ENCODE measurements around the gene COL12A1. TPM values are rescaled to one million over a fixed set of nuclear protein-coding genes. Genes with fewer than 3 reads are reported as not detected.

COL12A1 gene
- total RNA-seq, 2 experiments from 2014 or later, result not detected

- CTCF ChIA-PET, result no interaction called here
Measured at GRCh38 chr6:75089921-75090320, 115.9 kb downstream of the COL12A1 start.

GRCh38 chr6:75089151-75089897 lies 116.5 kb downstream of the COL12A1 start:
- no peaks in the 10 kb centered on the region for H3K36me3 Mint-ChIP-seq
- peaks cover 20% of the 10 kb centered on the region for H3K27me3 Mint-ChIP-seq
- H3K27ac Mint-ChIP-seq, result no peak overlapping the region
- ATAC-seq, result no peak
- H3K4me3 Mint-ChIP-seq, result no peak overlapping the region
- no peaks in the 10 kb centered on the region for H3K9me3 Mint-ChIP-seq (ENCODE audit: low read depth)
- no peak for DNase-seq
- CTCF ChIA-PET, result no interaction called here
- no peaks in the 10 kb centered on the region for H3K4me1 Mint-ChIP-seq

More at GRCh38 chr6:75089921-75090320, 115.9 kb downstream of the COL12A1 start:
- H3K9me3 Mint-ChIP-seq (ENCODE audit: low read depth), result no peaks in the 10 kb centered on the region
- no peaks in the 10 kb centered on the region for H3K36me3 Mint-ChIP-seq
- H3K27me3 Mint-ChIP-seq, result peaks cover 14% of the 10 kb centered on the region
- H3K4me3 Mint-ChIP-seq, result no peak overlapping the region
- no peak for ATAC-seq
- no peak overlapping the region for H3K27ac Mint-ChIP-seq
- no peak for DNase-seq
- no peaks in the 10 kb centered on the region for H3K4me1 Mint-ChIP-seq

DNA sequence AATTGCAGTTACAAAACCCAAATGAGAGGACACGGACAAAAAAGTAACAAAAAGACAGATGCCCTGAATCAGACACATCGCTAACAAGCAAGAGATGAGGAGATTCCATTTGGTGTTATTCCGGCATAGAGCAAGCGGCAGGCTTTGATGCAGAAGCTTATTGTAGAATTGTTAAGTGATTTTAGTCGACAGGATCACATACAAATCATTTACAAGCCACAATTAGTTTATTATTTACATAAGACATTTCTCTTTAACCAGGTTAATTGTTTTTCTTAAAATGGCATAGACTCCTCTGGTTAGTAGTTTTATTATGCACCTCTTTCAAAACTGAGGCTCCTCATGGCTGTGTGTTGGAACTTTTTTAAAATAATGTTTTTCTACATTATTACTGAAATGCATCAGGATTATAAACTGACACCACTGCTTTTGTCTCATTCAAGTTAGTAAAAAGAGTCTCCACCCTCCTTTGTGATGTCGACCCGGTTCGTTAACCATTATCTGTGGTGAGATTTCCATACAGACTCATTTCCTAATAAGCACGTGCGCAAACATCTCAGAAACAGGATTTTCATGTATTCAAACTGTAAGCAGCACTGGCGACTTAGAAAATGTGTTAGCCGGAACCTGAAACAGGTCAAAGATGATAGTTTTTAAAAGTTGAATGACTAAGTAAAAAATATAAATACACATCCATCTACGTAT lies 119.8 kb downstream of the COL12A1 start:
- CTCF ChIA-PET, result no interaction called here
- no peaks in the 10 kb centered on the region for H3K9me3 Mint-ChIP-seq (ENCODE audit: low read depth)
- no peak overlapping the region for H3K4me3 Mint-ChIP-seq
- no peaks in the 10 kb centered on the region for H3K4me1 Mint-ChIP-seq
- no peak for DNase-seq
- no peak for ATAC-seq
- peaks cover 26% of the 10 kb centered on the region for H3K27me3 Mint-ChIP-seq
- no peaks in the 10 kb centered on the region for H3K36me3 Mint-ChIP-seq
- no peak overlapping the region for H3K27ac Mint-ChIP-seq

DNA sequence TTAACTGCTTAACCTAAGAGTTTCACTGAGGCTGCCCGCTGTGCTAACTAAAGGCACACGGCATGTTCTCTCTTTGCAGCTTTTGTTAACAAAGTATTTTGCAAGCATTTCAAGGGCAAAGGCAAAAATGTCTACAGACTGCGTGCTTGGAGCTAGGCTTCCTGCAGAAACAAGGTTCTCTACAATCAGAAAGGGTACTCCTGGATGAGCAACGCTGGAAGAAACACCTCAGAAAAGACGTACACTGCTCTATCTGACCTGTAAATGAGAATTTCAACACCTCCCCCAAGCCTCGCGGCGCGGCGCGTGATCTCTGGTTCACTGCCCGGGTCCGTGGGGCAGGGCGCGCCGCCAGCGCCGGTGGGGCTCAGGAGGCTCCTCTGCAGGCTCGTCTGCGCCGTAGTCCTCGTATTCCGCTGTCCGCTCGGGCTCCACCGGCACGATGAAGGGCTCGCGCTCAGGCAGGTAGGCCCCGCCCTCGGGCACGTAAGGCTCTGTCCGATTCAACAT lies 120.9 kb downstream of the COL12A1 start:
- Mint-ChIP-seq H3K4me3 (no peak overlapping the region), H3K27me3 (peaks cover 26% of the 10 kb centered on the region), H3K4me1 (no peaks in the 10 kb centered on the region), H3K27ac (no peak overlapping the region), H3K9me3 (ENCODE audit: low read depth) (no peaks in the 10 kb centered on the region), H3K36me3 (no peaks in the 10 kb centered on the region)
- DNase-seq (no peak), ATAC-seq (no peak)
- CTCF ChIA-PET, result interaction anchor here (0.6 kb wide), 1 partner anchor 58 kb away, joined by 3 read pairs; no protein-coding TSS in a partner anchor

- Mint-ChIP-seq H3K27ac (no peak overlapping the region), H3K4me3 (no peak overlapping the region), H3K4me1 (no peaks in the 10 kb centered on the region), H3K27me3 (peaks cover 26% of the 10 kb centered on the region), H3K36me3 (no peaks in the 10 kb centered on the region), H3K9me3 (ENCODE audit: low read depth) (no peaks in the 10 kb centered on the region)
- no peak for ATAC-seq
- DNase-seq, result no peak
- CTCF ChIA-PET, result no interaction called here
Measured at GRCh38 chr6:75084018-75084417, 121.8 kb downstream of the COL12A1 start.

DNA sequence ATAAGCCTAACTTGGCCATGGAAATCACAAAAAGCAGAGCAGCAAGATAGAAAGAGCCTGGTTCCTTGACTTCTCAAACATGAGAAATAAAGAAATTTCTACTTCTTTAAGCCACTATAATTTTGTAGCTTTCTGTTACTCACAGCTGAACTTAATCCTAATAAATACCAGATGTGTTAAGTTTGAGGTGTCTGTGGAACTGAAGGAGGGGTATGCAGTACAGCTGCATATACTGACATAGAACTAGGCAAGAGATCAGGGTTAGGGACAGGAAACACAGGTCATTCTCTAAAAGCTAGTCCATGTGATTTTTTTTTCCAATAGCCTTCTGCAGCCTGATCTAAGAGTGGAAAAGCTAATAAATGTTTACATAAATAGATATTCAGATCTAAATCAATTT lies 123.9 kb downstream of the COL12A1 start:
- ATAC-seq, result no peak
- no peak overlapping the region for H3K27ac Mint-ChIP-seq
- no peaks in the 10 kb centered on the region for H3K4me1 Mint-ChIP-seq
- H3K4me3 Mint-ChIP-seq, result no peak overlapping the region
- H3K27me3 Mint-ChIP-seq, result peaks cover 26% of the 10 kb centered on the region
- no peaks in the 10 kb centered on the region for H3K36me3 Mint-ChIP-seq
- H3K9me3 Mint-ChIP-seq (ENCODE audit: low read depth), result no peaks in the 10 kb centered on the region
- CTCF ChIA-PET, result no interaction called here
- no peak for DNase-seq

DNA sequence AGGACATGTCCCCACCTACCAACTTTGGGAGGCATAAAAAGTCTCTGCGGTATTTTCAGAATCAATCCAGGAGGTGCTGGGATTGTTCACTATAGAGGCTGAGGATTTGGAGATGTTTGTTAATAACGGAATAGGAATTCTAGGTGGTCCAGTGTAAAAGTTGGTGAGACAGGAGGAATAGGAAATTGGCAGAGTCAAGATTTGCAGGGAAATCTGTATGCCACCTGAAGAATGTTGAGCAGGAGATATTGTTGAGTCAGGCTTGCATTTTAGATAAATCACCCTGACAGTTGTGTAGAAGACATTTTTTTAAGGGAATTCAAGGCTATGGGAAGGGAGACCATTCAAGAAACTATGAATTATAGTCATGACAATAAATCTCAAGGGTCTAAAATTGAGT lies 124.8 kb downstream of the COL12A1 start:
- DNase-seq (no peak), ATAC-seq (no peak)
- H3K36me3 Mint-ChIP-seq, result no peaks in the 10 kb centered on the region
- no peak overlapping the region for H3K27ac Mint-ChIP-seq
- H3K27me3 Mint-ChIP-seq, result peaks cover 23% of the 10 kb centered on the region
- H3K9me3 Mint-ChIP-seq (ENCODE audit: low read depth), result no peaks in the 10 kb centered on the region
- H3K4me3 Mint-ChIP-seq, result no peak overlapping the region
- CTCF ChIA-PET, result no interaction called here
- H3K4me1 Mint-ChIP-seq, result no peaks in the 10 kb centered on the region

DNA sequence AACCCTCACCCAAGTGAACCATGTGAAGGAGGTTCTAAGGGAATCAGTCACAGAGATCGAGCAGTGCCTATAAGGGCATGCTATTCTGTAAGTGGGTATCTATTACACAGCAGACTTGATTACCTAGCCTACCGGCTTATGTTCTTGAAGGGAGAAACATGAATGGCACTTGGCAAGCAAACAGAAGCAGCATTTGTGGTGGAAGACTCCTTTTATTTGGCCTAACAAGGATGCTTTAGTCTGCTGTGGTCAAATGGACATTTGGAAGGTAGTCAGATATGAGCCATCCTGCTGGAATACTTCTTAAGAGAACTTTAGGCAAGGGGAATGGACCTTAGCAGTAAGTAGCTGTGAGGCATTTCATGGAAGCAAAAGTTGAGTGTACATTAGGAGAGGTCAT lies 126.3 kb downstream of the COL12A1 start:
- peaks cover 8% of the 10 kb centered on the region for H3K27me3 Mint-ChIP-seq
- ATAC-seq (no peak), DNase-seq (no peak)
- H3K36me3 Mint-ChIP-seq, result no peaks in the 10 kb centered on the region
- H3K9me3 Mint-ChIP-seq (ENCODE audit: low read depth), result no peaks in the 10 kb centered on the region
- no peak overlapping the region for H3K4me3 Mint-ChIP-seq
- CTCF ChIA-PET, result no interaction called here
- H3K27ac Mint-ChIP-seq, result no peak overlapping the region
- no peaks in the 10 kb centered on the region for H3K4me1 Mint-ChIP-seq

- Mint-ChIP-seq H3K4me1 (no peaks in the 10 kb centered on the region), H3K27me3 (no peaks in the 10 kb centered on the region), H3K27ac (no peak overlapping the region), H3K4me3 (no peak overlapping the region), H3K36me3 (no peaks in the 10 kb centered on the region), H3K9me3 (ENCODE audit: low read depth) (no peaks in the 10 kb centered on the region)
- DNase-seq (no peak), ATAC-seq (no peak)
- CTCF ChIA-PET, result no interaction called here
Measured at GRCh38 chr6:75077701-75078100, 128.2 kb downstream of the COL12A1 start.

DNA sequence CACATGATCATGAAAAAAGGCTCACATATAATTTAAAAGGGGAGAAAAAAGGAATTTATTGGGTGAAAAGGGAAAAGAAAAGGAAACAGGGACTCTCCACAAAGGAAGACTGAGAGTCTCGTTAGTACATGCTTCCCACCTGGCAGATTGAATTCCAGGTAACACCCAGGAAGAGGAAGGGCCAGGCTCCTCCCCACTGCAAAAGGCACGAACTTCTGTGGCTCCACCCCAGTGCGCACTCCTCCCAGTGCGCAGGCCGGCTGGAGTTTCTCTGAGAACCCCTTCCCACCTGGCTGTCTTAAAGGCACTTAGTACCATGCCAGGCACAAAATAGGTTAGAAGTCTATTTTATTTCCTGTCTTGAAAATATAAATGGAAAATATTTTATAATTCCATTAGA lies 129.8 kb downstream of the COL12A1 start:
- DNase-seq (no peak), ATAC-seq (no peak)
- no peaks in the 10 kb centered on the region for H3K27me3 Mint-ChIP-seq
- H3K27ac Mint-ChIP-seq, result no peak overlapping the region
- no peaks in the 10 kb centered on the region for H3K4me1 Mint-ChIP-seq
- H3K4me3 Mint-ChIP-seq, result no peak overlapping the region
- H3K36me3 Mint-ChIP-seq, result no peaks in the 10 kb centered on the region
- CTCF ChIA-PET, result no interaction called here
- no peaks in the 10 kb centered on the region for H3K9me3 Mint-ChIP-seq (ENCODE audit: low read depth)

GRCh38 chr6:75070244-75070643 lies 135.6 kb downstream of the COL12A1 start:
- CTCF ChIA-PET, result no interaction called here
- no peaks in the 10 kb centered on the region for H3K36me3 Mint-ChIP-seq
- no peak overlapping the region for H3K4me3 Mint-ChIP-seq
- H3K27ac Mint-ChIP-seq, result no peak overlapping the region
- H3K9me3 Mint-ChIP-seq (ENCODE audit: low read depth), result no peaks in the 10 kb centered on the region
- no peak for ATAC-seq
- no peaks in the 10 kb centered on the region for H3K27me3 Mint-ChIP-seq
- DNase-seq, result no peak
- no peaks in the 10 kb centered on the region for H3K4me1 Mint-ChIP-seq

DNA sequence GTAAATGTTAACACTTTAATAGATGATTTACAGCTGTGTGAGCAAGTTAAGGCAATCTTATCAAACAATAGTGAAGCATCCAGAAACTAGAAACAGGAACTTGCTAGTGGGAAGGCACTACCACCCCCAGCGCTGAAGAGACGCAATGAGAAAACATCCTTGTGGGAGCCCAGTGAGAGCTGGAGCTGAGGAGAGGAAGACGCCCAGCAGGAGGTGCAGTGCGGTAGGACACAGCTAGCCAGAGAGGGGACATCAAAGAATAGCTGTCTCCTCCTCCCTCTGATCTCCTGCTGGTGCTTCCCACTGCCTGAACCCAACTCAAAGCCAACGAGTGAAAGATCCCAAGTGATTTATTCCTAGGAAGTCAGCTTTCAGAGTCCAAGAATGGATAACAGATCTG lies 140.3 kb downstream of the COL12A1 start:
- DNase-seq (no peak), ATAC-seq (no peak)
- Mint-ChIP-seq H3K4me3 (no peak overlapping the region), H3K36me3 (no peaks in the 10 kb centered on the region), H3K27me3 (no peaks in the 10 kb centered on the region), H3K4me1 (no peaks in the 10 kb centered on the region), H3K27ac (no peak overlapping the region), H3K9me3 (ENCODE audit: low read depth) (no peaks in the 10 kb centered on the region)
- CTCF ChIA-PET, result no interaction called here

GRCh38 chr6:75052491-75052890 lies 153.4 kb downstream of the COL12A1 start:
- CTCF ChIA-PET, result no interaction called here
- no peak overlapping the region for H3K4me3 Mint-ChIP-seq
- no peak for ATAC-seq
- no peaks in the 10 kb centered on the region for H3K27me3 Mint-ChIP-seq
- H3K4me1 Mint-ChIP-seq, result no peaks in the 10 kb centered on the region
- no peak for DNase-seq
- no peaks in the 10 kb centered on the region for H3K9me3 Mint-ChIP-seq (ENCODE audit: low read depth)
- H3K36me3 Mint-ChIP-seq, result no peaks in the 10 kb centered on the region
- H3K27ac Mint-ChIP-seq, result no peak overlapping the region

DNA sequence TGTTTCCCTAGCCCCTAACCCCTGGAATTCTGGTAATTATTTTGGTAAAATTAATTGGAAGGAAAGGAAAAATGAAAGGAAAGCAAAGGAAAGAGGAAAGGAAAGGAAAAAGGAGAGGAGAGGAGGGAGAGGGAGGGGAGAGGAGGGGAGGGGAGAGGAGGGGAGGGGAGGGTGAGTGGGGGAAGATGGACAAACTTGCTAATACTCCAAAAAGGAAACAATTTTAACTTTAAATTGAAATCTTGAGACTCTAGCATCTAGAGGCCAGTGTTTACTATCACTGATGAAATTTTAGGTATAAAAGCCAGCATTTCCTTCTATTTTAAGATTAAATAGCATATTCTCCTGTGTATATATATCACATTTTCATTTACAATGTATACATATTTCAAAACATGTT lies 156.5 kb downstream of the COL12A1 start:
- ATAC-seq, result no peak
- H3K27ac Mint-ChIP-seq, result no peak overlapping the region
- DNase-seq, result no peak
- no peaks in the 10 kb centered on the region for H3K27me3 Mint-ChIP-seq
- H3K4me3 Mint-ChIP-seq, result no peak overlapping the region
- H3K36me3 Mint-ChIP-seq, result no peaks in the 10 kb centered on the region
- CTCF ChIA-PET, result no interaction called here
- H3K4me1 Mint-ChIP-seq, result no peaks in the 10 kb centered on the region
- H3K9me3 Mint-ChIP-seq (ENCODE audit: low read depth), result peaks cover 4% of the 10 kb centered on the region

All from activated CD8-positive, alpha-beta memory T cell treated with anti-CD3 and anti-CD28 coated beads, Interleukin-2, amount 10 ng/mL, durations not matched to agents 7 days and 5 days (primary cell).